ENCODE measurements around the gene ERBB4. TPM values are rescaled to one million over a fixed set of nuclear protein-coding genes. Genes with fewer than 3 reads are reported as not detected.
"Not testable (repeated sequence)": the region's sequence is repeated elsewhere in the genome, so short reads cannot be mapped to it uniquely, and the experiment has no call there.

ERBB4 gene
- total RNA-seq, 4 donors from 2014 or later, result 0.26 to 13.3 (median 2.4) TPM

- H3K36me3 ChIP-seq, result no peaks in the 10 kb centered on the region
- TF ChIP-seq POLR2A (IDR thresholded peaks at IDR 0.05), result no peak
- no peak for TF ChIP-seq CTCF (IDR thresholded peaks at IDR 0.05)
- H3K4me3 ChIP-seq, result no peak overlapping the region
- H3K27ac ChIP-seq, result no peak overlapping the region
- H3K4me1 ChIP-seq, result no peaks in the 10 kb centered on the region
- intact Hi-C loops (cut with DNase I; ENCODE audit: low total_unique reads), result no loop called here
- H3K9me3 ChIP-seq, result no peaks in the 10 kb centered on the region
- DNase-seq, result no peak
- H3K27me3 ChIP-seq, result no peaks in the 10 kb centered on the region
Observed at GRCh38 chr2:212013626-212014025, 525.0 kb downstream of the ERBB4 start.

- H3K27me3 ChIP-seq; H3K9me3 ChIP-seq; intact Hi-C loops (cut with DNase I; ENCODE audit: low total_unique reads); H3K4me3 ChIP-seq; H3K27ac ChIP-seq; DNase-seq; H3K36me3 ChIP-seq; H3K4me1 ChIP-seq: not testable (repeated sequence)
Observed at GRCh38 chr2:212010305-212010704, 528.3 kb downstream of the ERBB4 start.

- intact Hi-C loops (cut with DNase I; ENCODE audit: low total_unique reads), result no loop called here
- TF ChIP-seq POLR2A (IDR thresholded peaks at IDR 0.05) (no peak), CTCF (IDR thresholded peaks at IDR 0.05) (no peak)
- Histone ChIP-seq H3K9me3 (no peaks in the 10 kb centered on the region), H3K27me3 (no peaks in the 10 kb centered on the region), H3K4me1 (no peaks in the 10 kb centered on the region), H3K4me3 (no peak overlapping the region), H3K27ac (no peak overlapping the region), H3K36me3 (no peaks in the 10 kb centered on the region)
- DNase-seq, result no peak
Observed at GRCh38 chr2:212007972-212008371, 530.6 kb downstream of the ERBB4 start.

GRCh38 chr2:212005085-212005671 is 533.4 kb downstream of the ERBB4 start:
- H3K27me3 ChIP-seq, result no peaks in the 10 kb centered on the region
- no peaks in the 10 kb centered on the region for H3K4me1 ChIP-seq
- no peak overlapping the region for H3K4me3 ChIP-seq
- no peaks in the 10 kb centered on the region for H3K9me3 ChIP-seq
- intact Hi-C loops (cut with DNase I; ENCODE audit: low total_unique reads), result no loop called here
- DNase-seq, result no peak
- TF ChIP-seq CTCF (IDR thresholded peaks at IDR 0.05) (no peak), POLR2A (IDR thresholded peaks at IDR 0.05) (no peak)
- no peaks in the 10 kb centered on the region for H3K36me3 ChIP-seq
- no peak overlapping the region for H3K27ac ChIP-seq

- Histone ChIP-seq H3K4me1 (no peaks in the 10 kb centered on the region), H3K9me3 (no peaks in the 10 kb centered on the region), H3K27ac (no peak overlapping the region), H3K27me3 (no peaks in the 10 kb centered on the region), H3K4me3 (no peak overlapping the region), H3K36me3 (no peaks in the 10 kb centered on the region)
- TF ChIP-seq CTCF (IDR thresholded peaks at IDR 0.05) (no peak), POLR2A (IDR thresholded peaks at IDR 0.05) (no peak)
- no peak for DNase-seq
- intact Hi-C loops (cut with DNase I; ENCODE audit: low total_unique reads), result no loop called here
Observed at GRCh38 chr2:212001325-212001724, 537.3 kb downstream of the ERBB4 start.

- no peak overlapping the region for H3K27ac ChIP-seq
- no peaks in the 10 kb centered on the region for H3K4me1 ChIP-seq
- no peak for TF ChIP-seq POLR2A (IDR thresholded peaks at IDR 0.05)
- no peak for TF ChIP-seq CTCF (IDR thresholded peaks at IDR 0.05)
- no peaks in the 10 kb centered on the region for H3K9me3 ChIP-seq
- no peak for DNase-seq
- H3K4me3 ChIP-seq, result no peak overlapping the region
- no peaks in the 10 kb centered on the region for H3K36me3 ChIP-seq
- intact Hi-C loops (cut with DNase I; ENCODE audit: low total_unique reads), result no loop called here
- no peaks in the 10 kb centered on the region for H3K27me3 ChIP-seq
Observed at GRCh38 chr2:211996857-211997256, 541.7 kb downstream of the ERBB4 start.

Measured in uterus (tissue), 4 donors.